Hematopoietic multipotent progenitor cell (in vitro differentiated cells): ENCODE measurements around the gene LARGE1. TPM values are rescaled to one million over a fixed set of nuclear protein-coding genes. Genes with fewer than 3 reads are reported as not detected.

ENCODE experiments used
- DNase-seq, 3 donors: peaks; one replicate each; pipeline ENCODE4 v3.0.0-alpha.2; 2011 to 2015; ENCODE audit warnings: low read depth in 2 of 3, low spot score in 2 of 3
- total RNA-seq: library from RNA; depleted of rRNA; stranded (reverse); fragments of >200 nt; gene quantifications from one replicate; pipeline ENCODE4 v1.2.3, GENCODE V29; 2012

The LARGE1 gene
- 1.6 TPM for total RNA-seq

GRCh38 chr22:33920197-33920540 is at the start of gene LARGE1:
Gene LARGE1 (minus strand): TSS chr22:33920476.
- peak in 1 of 3 donors; percentile 5 for DNase-seq

GRCh38 chr22:33969045-33969444 is 48.8 kb upstream of the LARGE1 start:
- no peak for DNase-seq

GRCh38 chr22:33964121-33964520 is 43.8 kb upstream of the LARGE1 start:
- DNase-seq = no peak

GRCh38 chr22:33962409-33962808 is 42.1 kb upstream of the LARGE1 start:
- DNase-seq = no peak

GRCh38 chr22:33958741-33959140 is 38.5 kb upstream of the LARGE1 start:
- no peak for DNase-seq

GRCh38 chr22:33957086-33957485 is 36.8 kb upstream of the LARGE1 start:
- DNase-seq = no peak

- no peak for DNase-seq
Observed at GRCh38 chr22:33952776-33953175, 32.5 kb upstream of the LARGE1 start.

- no peak for DNase-seq
Observed at GRCh38 chr22:33940741-33941140, 20.5 kb upstream of the LARGE1 start.

- no peak for DNase-seq
Observed at GRCh38 chr22:33932997-33933396, 12.7 kb upstream of the LARGE1 start.

- no peak for DNase-seq
Observed at GRCh38 chr22:33931406-33931805, 11.1 kb upstream of the LARGE1 start.

GRCh38 chr22:33927752-33928151 is 7.5 kb upstream of the LARGE1 start:
- no peak for DNase-seq

GRCh38 chr22:33925194-33925593 is 4.9 kb upstream of the LARGE1 start:
- DNase-seq = no peak

- DNase-seq = peak in 2 of 3 donors; percentile 66 to 84
Observed at GRCh38 chr22:33923660-33924246, 3.5 kb upstream of the LARGE1 start.

GRCh38 chr22:33923033-33923432 is 2.8 kb upstream of the LARGE1 start:
- DNase-seq = no peak

GRCh38 chr22:33922349-33922681 is 2.0 kb upstream of the LARGE1 start:
- peak in 1 of 3 donors; percentile 9 for DNase-seq

- DNase-seq = peak in 2 of 3 donors; percentile 31 to 34
Observed at GRCh38 chr22:33921525-33922348, 1.5 kb upstream of the LARGE1 start.

- peak; percentile 40 to 94 (median 93) for DNase-seq
Observed at GRCh38 chr22:33920927-33921524, 750 bp upstream of the LARGE1 start.

- DNase-seq = peak in 2 of 3 donors; percentile 31 to 51
Observed at GRCh38 chr22:33919391-33920196, 682 bp downstream of the LARGE1 start.

GRCh38 chr22:33918676-33919365 is 1.5 kb downstream of the LARGE1 start:
- no peak for DNase-seq

- DNase-seq = peak in 1 of 3 donors; percentile 13
Observed at GRCh38 chr22:33917744-33918406, 2.4 kb downstream of the LARGE1 start.
